ENCODE results near the gene ANKRD24. TPM values are rescaled to one million over a fixed set of nuclear protein-coding genes. Genes with fewer than 3 reads are reported as not detected.

The ANKRD24 gene
- total and polyA plus RNA-seq, 4 donors = 0.68 to 2.4 (median 1.3) TPM

DNA sequence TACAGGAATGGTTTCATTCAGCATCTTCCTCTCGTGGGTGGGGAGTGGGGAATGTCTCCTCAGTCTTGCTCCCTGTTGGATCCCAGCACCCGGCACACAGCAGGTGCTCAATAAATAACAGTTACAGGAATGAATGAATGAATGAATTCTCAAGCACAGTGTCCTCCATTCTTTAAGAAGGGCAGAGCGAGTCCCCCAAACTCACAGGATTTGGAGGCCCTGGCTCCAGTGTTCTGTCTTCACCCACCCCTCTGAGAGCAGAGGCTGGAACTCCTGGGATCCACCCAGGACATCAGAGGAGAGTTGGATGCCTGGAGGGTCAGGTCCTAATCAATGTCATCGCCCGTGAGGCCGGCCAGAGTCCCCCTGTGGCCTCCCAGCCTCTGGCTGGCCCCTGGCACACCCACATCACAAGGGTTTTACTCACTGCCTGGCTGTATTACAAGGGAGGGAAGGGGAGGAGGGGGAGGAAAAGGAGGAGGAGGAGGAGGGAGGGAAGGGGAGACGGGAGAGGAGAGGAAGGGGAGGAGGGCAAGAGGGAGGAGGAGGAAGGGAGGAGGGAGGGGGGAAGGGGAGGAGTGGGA lies 37.7 kb upstream of the ANKRD24 start:
- DNase-seq (no peak), ATAC-seq (ENCODE audit: insufficient read depth, low FRiP score) (peak; percentile 37)
- Histone ChIP-seq H3K27me3 (ENCODE audit: control insufficient read depth in 3 of 3, insufficient read depth in 3 of 3, low read length in 2 of 3) (peaks cover 0 to 14% (median 0%) of the 10 kb centered on the region in 3 donors), H3K36me3 (ENCODE audit: control insufficient read depth in 4 of 4, insufficient read depth in 4 of 4, low read length in 4 of 4) (no peaks in the 10 kb centered on the region), H3K4me1 (ENCODE audit: control insufficient read depth in 5 of 5, insufficient read depth in 5 of 5, low read length in 5 of 5) (no peaks in the 10 kb centered on the region), H3K9me3 (ENCODE audit: control insufficient read depth in 4 of 4, insufficient read depth in 3 of 4, low read length in 3 of 4) (no peaks in the 10 kb centered on the region), H3K9ac (ENCODE audit: insufficient read depth in 1 of 2, low read length in 2 of 2) (no peak overlapping the region), H3K27ac (ENCODE audit: low read depth in 1 of 2, low read length in 1 of 2) (no peak overlapping the region), H3K4me3 (no peak overlapping the region)
- TF ChIP-seq, protein P1, sequence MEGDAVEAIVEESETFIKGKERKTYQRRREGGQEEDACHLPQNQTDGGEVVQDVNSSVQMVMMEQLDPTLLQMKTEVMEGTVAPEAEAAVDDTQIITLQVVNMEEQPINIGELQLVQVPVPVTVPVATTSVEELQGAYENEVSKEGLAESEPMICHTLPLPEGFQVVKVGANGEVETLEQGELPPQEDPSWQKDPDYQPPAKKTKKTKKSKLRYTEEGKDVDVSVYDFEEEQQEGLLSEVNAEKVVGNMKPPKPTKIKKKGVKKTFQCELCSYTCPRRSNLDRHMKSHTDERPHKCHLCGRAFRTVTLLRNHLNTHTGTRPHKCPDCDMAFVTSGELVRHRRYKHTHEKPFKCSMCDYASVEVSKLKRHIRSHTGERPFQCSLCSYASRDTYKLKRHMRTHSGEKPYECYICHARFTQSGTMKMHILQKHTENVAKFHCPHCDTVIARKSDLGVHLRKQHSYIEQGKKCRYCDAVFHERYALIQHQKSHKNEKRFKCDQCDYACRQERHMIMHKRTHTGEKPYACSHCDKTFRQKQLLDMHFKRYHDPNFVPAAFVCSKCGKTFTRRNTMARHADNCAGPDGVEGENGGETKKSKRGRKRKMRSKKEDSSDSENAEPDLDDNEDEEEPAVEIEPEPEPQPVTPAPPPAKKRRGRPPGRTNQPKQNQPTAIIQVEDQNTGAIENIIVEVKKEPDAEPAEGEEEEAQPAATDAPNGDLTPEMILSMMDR (IDR thresholded peaks at IDR 0.05; ENCODE audit: control extremely low read depth, extremely low read depth) = no peak
- WGBS, 2 donors = 21 to 43% methylated on average over 7 of the region's 7 CpGs

- no peak for ATAC-seq (ENCODE audit: insufficient read depth, low FRiP score)
- DNase-seq = no peak
These were observed 32.8 kb upstream of the ANKRD24 start for GRCh38 chr19:4149518-4150288.

GRCh38 chr19:4151623-4152022 lies 30.9 kb upstream of the ANKRD24 start:
- no peaks in the 10 kb centered on the region for H3K4me1 ChIP-seq (ENCODE audit: control insufficient read depth in 5 of 5, insufficient read depth in 5 of 5, low read length in 5 of 5)
- DNase-seq (no peak), ATAC-seq (ENCODE audit: insufficient read depth, low FRiP score) (no peak)
- 61 to 70% methylated on average over 6 of the region's 6 CpGs for WGBS, 2 donors
- H3K9ac ChIP-seq (ENCODE audit: insufficient read depth in 1 of 2, low read length in 2 of 2) = no peak overlapping the region
- TF ChIP-seq, protein P1 (IDR thresholded peaks at IDR 0.05; ENCODE audit: control extremely low read depth, extremely low read depth) = no peak
- no peaks in the 10 kb centered on the region for H3K27me3 ChIP-seq (ENCODE audit: control insufficient read depth in 3 of 3, insufficient read depth in 3 of 3, low read length in 2 of 3)
- no peak overlapping the region for H3K4me3 ChIP-seq
- peaks cover 0 to 4% (median 0%) of the 10 kb centered on the region in 4 donors for H3K9me3 ChIP-seq (ENCODE audit: control insufficient read depth in 4 of 4, insufficient read depth in 3 of 4, low read length in 3 of 4)
- no peak overlapping the region for H3K27ac ChIP-seq (ENCODE audit: low read depth in 1 of 2, low read length in 1 of 2)
- no peaks in the 10 kb centered on the region for H3K36me3 ChIP-seq (ENCODE audit: control insufficient read depth in 4 of 4, insufficient read depth in 4 of 4, low read length in 4 of 4)

More at GRCh38 chr19:4149518-4150288, 32.8 kb upstream of the ANKRD24 start:
- Histone ChIP-seq H3K4me1 (ENCODE audit: control insufficient read depth in 5 of 5, insufficient read depth in 5 of 5, low read length in 5 of 5) (no peaks in the 10 kb centered on the region), H3K27me3 (ENCODE audit: control insufficient read depth in 3 of 3, insufficient read depth in 3 of 3, low read length in 2 of 3) (peaks cover 0 to 10% (median 0%) of the 10 kb centered on the region in 3 donors), H3K9ac (ENCODE audit: insufficient read depth in 1 of 2, low read length in 2 of 2) (no peak overlapping the region), H3K27ac (ENCODE audit: low read depth in 1 of 2, low read length in 1 of 2) (no peak overlapping the region), H3K4me3 (no peak overlapping the region), H3K9me3 (ENCODE audit: control insufficient read depth in 4 of 4, insufficient read depth in 3 of 4, low read length in 3 of 4) (peaks cover 0 to 3% (median 0%) of the 10 kb centered on the region in 4 donors), H3K36me3 (ENCODE audit: control insufficient read depth in 4 of 4, insufficient read depth in 4 of 4, low read length in 4 of 4) (no peaks in the 10 kb centered on the region)
- 40 to 67% methylated on average over 17 of the region's 17 CpGs for WGBS, 2 donors
- TF ChIP-seq, protein P1 (IDR thresholded peaks at IDR 0.05; ENCODE audit: control extremely low read depth, extremely low read depth) = no peak
